Ishikawa (cell line): ENCODE results near the gene DAB2IP.

Experiments
- CEBPB ChIP-seq: IDR thresholded peaks from 2 replicates; pipeline ENCODE4 v1.6.1; 2012
- CREB1 ChIP-seq: IDR thresholded peaks from 2 replicates; pipeline ENCODE4 v1.6.1; 2012; ENCODE audit warnings: low read depth
- EGR1 ChIP-seq: IDR thresholded peaks from 2 replicates; pipeline ENCODE4 v1.6.1; 2012
- EP300 ChIP-seq: IDR thresholded peaks from 2 replicates; pipeline ENCODE4 v1.6.1; 2012; ENCODE audit warnings: borderline replicate concordance
- FOXM1 ChIP-seq: IDR thresholded peaks from 2 replicates; pipeline ENCODE4 v1.6.1; 2012; ENCODE audit warnings: low read depth, borderline replicate concordance
- MAX ChIP-seq: IDR thresholded peaks from 2 replicates; pipeline ENCODE4 v1.6.1; 2012
- NFIC ChIP-seq: IDR thresholded peaks from 2 replicates; pipeline ENCODE4 v1.6.1; 2012
- RAD21 ChIP-seq: IDR thresholded peaks from 2 replicates; pipeline ENCODE4 v1.6.1; 2012; ENCODE audit warnings: low read depth
- TAF1 ChIP-seq: IDR thresholded peaks from 2 replicates; pipeline ENCODE4 v1.6.1; 2012; ENCODE audit warnings: low read depth, mild to moderate bottlenecking
- TCF12 ChIP-seq: IDR thresholded peaks from 2 replicates; pipeline ENCODE4 v1.6.1; 2012; ENCODE audit warnings: low read depth
- TEAD4 ChIP-seq: IDR thresholded peaks from 2 replicates; pipeline ENCODE4 v1.6.1; 2012
- YY1 ChIP-seq: IDR thresholded peaks from 2 replicates; pipeline ENCODE4 v1.6.1; 2012; ENCODE audit warnings: low read depth
- ZBTB7A ChIP-seq: IDR thresholded peaks from 2 replicates; pipeline ENCODE4 v1.6.1; 2012; ENCODE audit warnings: low read depth
- TF ChIP-seq, protein P1 (sequence below): IDR thresholded peaks from 2 replicates; pipeline ENCODE4 v1.6.1; 2012; ENCODE audit warnings: low read depth, mild to moderate bottlenecking
- TF ChIP-seq, protein P2 (sequence below): IDR thresholded peaks from 2 replicates; pipeline ENCODE4 v1.6.1; 2012

DAB2IP gene

DNA sequence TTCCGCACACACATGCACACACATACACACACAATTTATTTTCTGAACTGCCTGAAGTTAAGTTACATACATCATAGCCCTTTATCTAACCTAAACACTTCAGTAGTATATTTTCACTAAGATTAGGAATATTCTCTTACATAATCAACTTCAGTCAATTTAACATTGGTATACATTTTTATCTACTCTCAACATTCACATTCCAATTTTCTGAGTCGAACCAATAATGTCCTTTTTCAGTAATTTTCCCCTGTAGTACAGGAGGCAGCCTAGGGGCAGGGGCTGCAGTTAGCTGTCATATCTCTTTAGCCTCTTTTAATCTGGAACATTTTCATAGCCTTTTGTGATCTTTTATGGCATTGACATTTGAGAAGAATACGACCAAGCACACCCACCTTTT, 150.1 kb downstream of the DAB2IP start:
- no peak for TF ChIP-seq TEAD4
- no peak for TF ChIP-seq YY1
- TF ChIP-seq MAX, result no peak
- no peak for TF ChIP-seq CEBPB
- no peak for TF ChIP-seq FOXM1
- TF ChIP-seq TAF1, result no peak
- no peak for TF ChIP-seq NFIC
- TF ChIP-seq, protein P1, sequence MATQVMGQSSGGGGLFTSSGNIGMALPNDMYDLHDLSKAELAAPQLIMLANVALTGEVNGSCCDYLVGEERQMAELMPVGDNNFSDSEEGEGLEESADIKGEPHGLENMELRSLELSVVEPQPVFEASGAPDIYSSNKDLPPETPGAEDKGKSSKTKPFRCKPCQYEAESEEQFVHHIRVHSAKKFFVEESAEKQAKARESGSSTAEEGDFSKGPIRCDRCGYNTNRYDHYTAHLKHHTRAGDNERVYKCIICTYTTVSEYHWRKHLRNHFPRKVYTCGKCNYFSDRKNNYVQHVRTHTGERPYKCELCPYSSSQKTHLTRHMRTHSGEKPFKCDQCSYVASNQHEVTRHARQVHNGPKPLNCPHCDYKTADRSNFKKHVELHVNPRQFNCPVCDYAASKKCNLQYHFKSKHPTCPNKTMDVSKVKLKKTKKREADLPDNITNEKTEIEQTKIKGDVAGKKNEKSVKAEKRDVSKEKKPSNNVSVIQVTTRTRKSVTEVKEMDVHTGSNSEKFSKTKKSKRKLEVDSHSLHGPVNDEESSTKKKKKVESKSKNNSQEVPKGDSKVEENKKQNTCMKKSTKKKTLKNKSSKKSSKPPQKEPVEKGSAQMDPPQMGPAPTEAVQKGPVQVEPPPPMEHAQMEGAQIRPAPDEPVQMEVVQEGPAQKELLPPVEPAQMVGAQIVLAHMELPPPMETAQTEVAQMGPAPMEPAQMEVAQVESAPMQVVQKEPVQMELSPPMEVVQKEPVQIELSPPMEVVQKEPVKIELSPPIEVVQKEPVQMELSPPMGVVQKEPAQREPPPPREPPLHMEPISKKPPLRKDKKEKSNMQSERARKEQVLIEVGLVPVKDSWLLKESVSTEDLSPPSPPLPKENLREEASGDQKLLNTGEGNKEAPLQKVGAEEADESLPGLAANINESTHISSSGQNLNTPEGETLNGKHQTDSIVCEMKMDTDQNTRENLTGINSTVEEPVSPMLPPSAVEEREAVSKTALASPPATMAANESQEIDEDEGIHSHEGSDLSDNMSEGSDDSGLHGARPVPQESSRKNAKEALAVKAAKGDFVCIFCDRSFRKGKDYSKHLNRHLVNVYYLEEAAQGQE, result no peak
- TF ChIP-seq, protein P2, sequence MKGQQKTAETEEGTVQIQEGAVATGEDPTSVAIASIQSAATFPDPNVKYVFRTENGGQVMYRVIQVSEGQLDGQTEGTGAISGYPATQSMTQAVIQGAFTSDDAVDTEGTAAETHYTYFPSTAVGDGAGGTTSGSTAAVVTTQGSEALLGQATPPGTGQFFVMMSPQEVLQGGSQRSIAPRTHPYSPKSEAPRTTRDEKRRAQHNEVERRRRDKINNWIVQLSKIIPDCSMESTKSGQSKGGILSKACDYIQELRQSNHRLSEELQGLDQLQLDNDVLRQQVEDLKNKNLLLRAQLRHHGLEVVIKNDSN, result no peak
- no peak for TF ChIP-seq CREB1
- no peak for TF ChIP-seq EGR1
- no peak for TF ChIP-seq TCF12

- TF ChIP-seq TAF1 (no peak), TEAD4 (no peak), MAX (no peak), EP300 (no peak), FOXM1 (no peak), RAD21 (no peak), TCF12 (no peak), YY1 (no peak), NFIC (no peak), CEBPB (no peak), CREB1 (no peak), ZBTB7A (no peak), EGR1 (no peak)
- TF ChIP-seq, protein P2, result no peak
- TF ChIP-seq, protein P1, result no peak
Observed at GRCh38 chr9:121802753-121803152, 151.3 kb downstream of the DAB2IP start.

DNA sequence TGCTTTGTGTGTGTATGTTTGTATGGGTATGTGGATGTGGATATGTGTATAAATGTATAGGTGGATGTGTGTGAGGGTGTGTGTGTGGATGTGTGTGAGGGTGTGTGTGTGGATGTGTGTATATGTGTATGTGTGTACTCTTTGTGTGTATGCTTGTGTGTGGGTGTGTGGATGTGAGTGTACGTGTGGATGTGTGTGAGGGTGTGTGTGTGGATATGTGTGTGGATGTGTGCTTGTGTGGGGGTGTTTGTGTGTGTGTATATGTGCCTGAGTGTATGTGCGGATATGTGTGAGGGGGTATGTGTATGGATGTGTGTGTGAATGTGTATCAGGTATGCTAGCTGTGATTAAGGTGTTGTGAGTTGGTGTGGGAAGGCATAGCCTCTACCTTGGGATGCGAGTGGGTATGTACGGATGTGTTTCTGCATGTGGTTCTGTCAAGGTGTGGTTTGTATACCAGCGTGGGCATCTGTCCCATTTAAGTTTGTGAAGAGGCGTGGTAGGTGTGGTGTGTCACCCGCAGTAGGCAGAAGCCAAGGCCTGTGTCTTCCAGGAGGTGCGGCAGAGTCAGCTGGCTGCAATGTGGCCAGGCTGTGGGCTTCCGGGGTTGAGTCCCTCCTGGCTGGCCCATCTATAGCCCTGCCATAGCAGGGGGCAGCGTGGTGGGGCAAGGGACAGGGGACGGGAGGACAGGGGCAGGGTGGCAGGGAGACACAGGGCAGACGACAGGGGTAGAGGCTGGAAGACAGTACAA, 155.8 kb downstream of the DAB2IP start:
- TF ChIP-seq RAD21, result no peak

- TF ChIP-seq, protein P2, result 0 out of 2 replicates have a peak, but pooled peaks have one; percentile 40
- TF ChIP-seq, protein P1, result no peak
Observed at GRCh38 chr9:121807823-121808278, 156.4 kb downstream of the DAB2IP start.
